Activated CD4-positive, alpha-beta T cell treated with anti-CD3 and anti-CD28 coated beads for 36 hours (primary cell): ENCODE measurements around the gene BEND7. TPM values are rescaled to one million over a fixed set of nuclear protein-coding genes. Genes with fewer than 3 reads are reported as not detected.

Experiments used
- ATAC-seq: fragments of 200-7000 bp; cut with Tn5 transposase; one replicate; pipeline ENCODE4 v1.10.0; 2021; ENCODE audit warnings: mild to moderate bottlenecking, moderate library complexity
- CTCF ChIA-PET: fragments of 350-600 bp; sonication (Branson Sonifier 250); formaldehyde crosslinking; loops from one replicate; lab custom pipeline; 2021; ENCODE audit warnings: antibody characterized with exemption; lab: Charles Lee
- POLR2A ChIA-PET: fragments of 350-600 bp; sonication (Branson Sonifier 250); formaldehyde crosslinking; loops from one replicate; lab custom pipeline; 2021; ENCODE audit warnings: antibody characterized with exemption, inconsistent platforms; lab: Charles Lee
- DNase-seq: peaks from one replicate; pipeline ENCODE4 v3.0.0-alpha.2; 2020
- H3K27ac Mint-ChIP-seq: one replicate; pipeline ENCODE4 v1.8.0; 2021; ENCODE audit warnings: mixed read lengths
- H3K27me3 Mint-ChIP-seq: one replicate; pipeline ENCODE4 v1.8.0; 2021; ENCODE audit warnings: mixed read lengths
- H3K36me3 Mint-ChIP-seq: one replicate; pipeline ENCODE4 v1.8.0; 2021; ENCODE audit warnings: low read depth, mixed read lengths
- H3K4me1 Mint-ChIP-seq: one replicate; pipeline ENCODE4 v1.8.0; 2021; ENCODE audit warnings: mixed read lengths
- H3K4me3 Mint-ChIP-seq: one replicate; pipeline ENCODE4 v1.8.0; 2021; ENCODE audit warnings: mild to moderate bottlenecking, moderate library complexity, mixed read lengths
- H3K9me3 Mint-ChIP-seq: one replicate; pipeline ENCODE4 v1.8.0; 2021; ENCODE audit warnings: low read depth, mixed read lengths
- intact Hi-C, 2 experiments: fragments of 100-400 bp; cut with DNase I in 1 of 2; cut with micrococcal nuclease in 1 of 2; formaldehyde crosslinking; loops; one replicate each; pipeline versions ENCODE4 v1.14.2 to v1.15.1; 2022 to 2024; cut with DNase I, micrococcal nuclease
- total RNA-seq, 2 experiments: library from RNA; stranded (reverse); gene quantifications; one replicate each; pipeline ENCODE4 v1.2.3, GENCODE V29; 2021

The BEND7 gene
- total RNA-seq, 2 experiments from 2014 or later = not detected

- no peaks in the 10 kb centered on the region for H3K36me3 Mint-ChIP-seq
- H3K4me3 Mint-ChIP-seq = no peak overlapping the region
- ChIA-PET POLR2A (no interaction called here), CTCF (interaction anchor here (0.6 kb wide), 1 partner anchor 696 kb away, joined by 3 read pairs; no protein-coding TSS in a partner anchor)
- H3K4me1 Mint-ChIP-seq = no peaks in the 10 kb centered on the region
- DNase-seq (no peak), ATAC-seq (no peak)
- intact Hi-C loops = no loop called here
- H3K9me3 Mint-ChIP-seq = no peaks in the 10 kb centered on the region
- H3K27ac Mint-ChIP-seq = no peak overlapping the region
- peaks cover 2% of the 10 kb centered on the region for H3K27me3 Mint-ChIP-seq
Measured at GRCh38 chr10:13499150-13499549, 29.7 kb downstream of the BEND7 start.

GRCh38 chr10:13496931-13497330, 31.9 kb downstream of the BEND7 start:
- peaks cover 2% of the 10 kb centered on the region for H3K27me3 Mint-ChIP-seq
- H3K9me3 Mint-ChIP-seq = no peaks in the 10 kb centered on the region
- POLR2A ChIA-PET = interaction anchor here (0.7 kb wide), 1 partner anchor 417 kb away, joined by 3 read pairs; no protein-coding TSS in a partner anchor
- no peak for DNase-seq
- no peaks in the 10 kb centered on the region for H3K4me1 Mint-ChIP-seq
- CTCF ChIA-PET = interaction anchor here (0.6 kb wide), 1 partner anchor 22 kb away, joined by 3 read pairs; no protein-coding TSS in a partner anchor
- ATAC-seq = no peak
- intact Hi-C loops = no loop called here
- H3K4me3 Mint-ChIP-seq = no peak overlapping the region
- no peak overlapping the region for H3K27ac Mint-ChIP-seq
- H3K36me3 Mint-ChIP-seq = no peaks in the 10 kb centered on the region

GRCh38 chr10:13496164-13496563, 32.6 kb downstream of the BEND7 start:
- intact Hi-C loops = no loop called here
- Mint-ChIP-seq H3K4me3 (no peak overlapping the region), H3K4me1 (no peaks in the 10 kb centered on the region), H3K36me3 (no peaks in the 10 kb centered on the region), H3K9me3 (no peaks in the 10 kb centered on the region), H3K27ac (no peak overlapping the region), H3K27me3 (peaks cover 2% of the 10 kb centered on the region)
- CTCF ChIA-PET = interaction anchor here (0.6 to 1.3 kb wide), 3 partner anchors 12 to 317 kb away, joined by 3 read pairs; no protein-coding TSS in a partner anchor
- DNase-seq (no peak), ATAC-seq (no peak)
- POLR2A ChIA-PET = no interaction called here

- Mint-ChIP-seq H3K27me3 (peaks cover 4% of the 10 kb centered on the region), H3K36me3 (no peaks in the 10 kb centered on the region), H3K27ac (no peak overlapping the region), H3K4me3 (no peak overlapping the region), H3K4me1 (no peaks in the 10 kb centered on the region), H3K9me3 (no peaks in the 10 kb centered on the region)
- intact Hi-C loops = no loop called here
- no peak for ATAC-seq
- CTCF ChIA-PET = no interaction called here
- POLR2A ChIA-PET = no interaction called here
- DNase-seq = no peak
Measured at GRCh38 chr10:13492493-13493180, 36.2 kb downstream of the BEND7 start.

GRCh38 chr10:13491747-13492360, 37.0 kb downstream of the BEND7 start:
- peaks cover 6% of the 10 kb centered on the region for H3K27me3 Mint-ChIP-seq
- H3K27ac Mint-ChIP-seq = no peak overlapping the region
- POLR2A ChIA-PET = no interaction called here
- H3K36me3 Mint-ChIP-seq = no peaks in the 10 kb centered on the region
- intact Hi-C loops = no loop called here
- H3K4me3 Mint-ChIP-seq = no peak overlapping the region
- ATAC-seq (no peak), DNase-seq (no peak)
- H3K4me1 Mint-ChIP-seq = no peaks in the 10 kb centered on the region
- H3K9me3 Mint-ChIP-seq = no peaks in the 10 kb centered on the region
- CTCF ChIA-PET = no interaction called here

- Mint-ChIP-seq H3K27ac (no peak overlapping the region), H3K9me3 (no peaks in the 10 kb centered on the region), H3K4me3 (no peak overlapping the region), H3K4me1 (no peaks in the 10 kb centered on the region), H3K36me3 (no peaks in the 10 kb centered on the region), H3K27me3 (peaks cover 6% of the 10 kb centered on the region)
- DNase-seq (no peak), ATAC-seq (no peak)
- intact Hi-C loops = no loop called here
- CTCF ChIA-PET = no interaction called here
- POLR2A ChIA-PET = no interaction called here
Measured at GRCh38 chr10:13490503-13490902, 38.3 kb downstream of the BEND7 start.

GRCh38 chr10:13489035-13489599, 39.7 kb downstream of the BEND7 start:
- peaks cover 6% of the 10 kb centered on the region for H3K27me3 Mint-ChIP-seq
- no peaks in the 10 kb centered on the region for H3K36me3 Mint-ChIP-seq
- DNase-seq = no peak
- ChIA-PET CTCF (no interaction called here), POLR2A (no interaction called here)
- no peak overlapping the region for H3K27ac Mint-ChIP-seq
- intact Hi-C loops = no loop called here
- no peak overlapping the region for H3K4me3 Mint-ChIP-seq
- no peaks in the 10 kb centered on the region for H3K9me3 Mint-ChIP-seq
- ATAC-seq = no peak
- H3K4me1 Mint-ChIP-seq = no peaks in the 10 kb centered on the region

- H3K27ac Mint-ChIP-seq = no peak overlapping the region
- H3K9me3 Mint-ChIP-seq = no peaks in the 10 kb centered on the region
- no peak for ATAC-seq
- H3K4me1 Mint-ChIP-seq = peaks cover 3% of the 10 kb centered on the region
- intact Hi-C loops = no loop called here
- H3K36me3 Mint-ChIP-seq = no peaks in the 10 kb centered on the region
- peaks cover 7% of the 10 kb centered on the region for H3K27me3 Mint-ChIP-seq
- POLR2A ChIA-PET = no interaction called here
- H3K4me3 Mint-ChIP-seq = no peak overlapping the region
- no peak for DNase-seq
- CTCF ChIA-PET = interaction anchor here (1.0 kb wide), 1 partner anchor 45 kb away, joined by 3 read pairs; no protein-coding TSS in a partner anchor
Measured at GRCh38 chr10:13485623-13486022, 43.2 kb downstream of the BEND7 start.

- no peaks in the 10 kb centered on the region for H3K36me3 Mint-ChIP-seq
- no peak overlapping the region for H3K27ac Mint-ChIP-seq
- POLR2A ChIA-PET = no interaction called here
- no peak overlapping the region for H3K4me3 Mint-ChIP-seq
- intact Hi-C loops = no loop called here
- H3K4me1 Mint-ChIP-seq = peaks cover 3% of the 10 kb centered on the region
- no peaks in the 10 kb centered on the region for H3K9me3 Mint-ChIP-seq
- DNase-seq (peak; percentile 20), ATAC-seq (no peak)
- peaks cover 6% of the 10 kb centered on the region for H3K27me3 Mint-ChIP-seq
- CTCF ChIA-PET = no interaction called here
Measured at GRCh38 chr10:13483951-13484350, 44.9 kb downstream of the BEND7 start.

- CTCF ChIA-PET = no interaction called here
- no peaks in the 10 kb centered on the region for H3K9me3 Mint-ChIP-seq
- POLR2A ChIA-PET = no interaction called here
- no peak overlapping the region for H3K4me3 Mint-ChIP-seq
- intact Hi-C loops = no loop called here
- peaks cover 7% of the 10 kb centered on the region for H3K27me3 Mint-ChIP-seq
- no peak overlapping the region for H3K27ac Mint-ChIP-seq
- ATAC-seq (no peak), DNase-seq (no peak)
- H3K4me1 Mint-ChIP-seq = peaks cover 3% of the 10 kb centered on the region
- no peaks in the 10 kb centered on the region for H3K36me3 Mint-ChIP-seq
Measured at GRCh38 chr10:13483073-13483472, 45.7 kb downstream of the BEND7 start.

- ATAC-seq (no peak), DNase-seq (no peak)
- Mint-ChIP-seq H3K27ac (no peak overlapping the region), H3K4me3 (no peak overlapping the region), H3K36me3 (no peaks in the 10 kb centered on the region), H3K27me3 (peaks cover 10% of the 10 kb centered on the region), H3K4me1 (peaks cover 3% of the 10 kb centered on the region), H3K9me3 (no peaks in the 10 kb centered on the region)
- CTCF ChIA-PET = interaction anchor here (0.7 to 1.5 kb wide), 2 partner anchors 26 to 42 kb away, joined by 3 to 5 read pairs; no protein-coding TSS in a partner anchor
- intact Hi-C loops = no loop called here
- POLR2A ChIA-PET = no interaction called here
Measured at GRCh38 chr10:13481690-13482089, 47.1 kb downstream of the BEND7 start.
